Gastrocnemius medialis (tissue), 4 donors: Measurements from ENCODE around the gene RAB43. TPM values are rescaled to one million over a fixed set of nuclear protein-coding genes. Genes with fewer than 3 reads are reported as not detected.
A peak's percentile ranks its signal among the peaks of the same experiment; 100 is the strongest.

Source experiments
- ATAC-seq, 2 donors: fragments of 150-250 bp; one replicate each; pipeline ENCODE4 v1.9.1; 2016
- DNase-seq, 2 donors: peaks; one replicate each; pipeline ENCODE4 v3.0.0-alpha.2; 2019
- H3K27ac ChIP-seq, 4 donors: fragments of 200-600 bp; sonication (generic); 1 replicate in 1 of 4; 2 replicates in 3 of 4; pipeline ENCODE4 v1.5.1; 2016 to 2018; ENCODE audit warnings: mild to moderate bottlenecking in 2 of 4, moderate library complexity in 1 of 4
- H3K27me3 ChIP-seq, 3 donors: fragments of 200-600 bp; sonication (generic) in 2 of 3; 1 replicate in 1 of 3; 2 replicates in 2 of 3; pipeline versions ENCODE4 v1.5.1 to v1.6.0; 2016 to 2019; ENCODE audit warnings: mild to moderate bottlenecking in 1 of 3, moderate library complexity in 1 of 3
- H3K36me3 ChIP-seq, 2 donors: fragments of 200-600 bp; sonication (generic) in 1 of 2; one replicate each; pipeline ENCODE4 v1.5.1; 2017 to 2018
- H3K4me1 ChIP-seq, 2 donors: fragments of 200-600 bp; sonication (generic) in 1 of 2; one replicate each; pipeline ENCODE4 v1.5.1; 2016 to 2017; ENCODE audit warnings: mild to moderate bottlenecking in 2 of 2
- H3K4me3 ChIP-seq, 4 donors: fragments of 200-600 bp; sonication (generic) in 3 of 4; 1 replicate in 1 of 4; 2 replicates in 3 of 4; pipeline ENCODE4 v1.5.1; 2016 to 2019; ENCODE audit warnings: mild to moderate bottlenecking in 2 of 4
- H3K9me3 ChIP-seq, 3 donors: fragments of 200-600 bp; sonication (generic) in 2 of 3; 1 replicate in 1 of 3; 2 replicates in 2 of 3; pipeline ENCODE4 v1.5.1; 2016 to 2019
- POLR2A ChIP-seq, 2 donors: fragments of 450-650 bp; IDR thresholded peaks; one replicate each; pipeline ENCODE4 v1.6.1; 2017; ENCODE audit warnings: antibody characterized with exemption in 2 of 2, mild to moderate bottlenecking in 2 of 2, moderate library complexity in 2 of 2
- in situ Hi-C, 4 donors: fragments of 200-750 bp; cut with MboI; loops; one replicate each; pipeline versions ENCODE4 v1.15.0 to v1.8.0; 2017; ENCODE audit warnings: low sequenced_read_pairs in 4 of 4
- intact Hi-C: fragments of 100-400 bp; cut with DNase I; formaldehyde crosslinking; loops from one replicate; pipeline ENCODE4 v1.15.1; 2023; ENCODE audit warnings: low total_unique reads
- total RNA-seq, 4 donors: library from RNA; depleted of rRNA; stranded (reverse); fragments of >200 nt; gene quantifications; one replicate each; pipeline versions ENCODE4 v1.1.0 to v1.2.3, GENCODE V29; 2016
- TF ChIP-seq, protein P1 (sequence below), 5 experiments: fragments of 450-650 bp in 3 of 5; fragments of 200-600 bp in 2 of 5; sonication (generic) in 2 of 5; IDR thresholded peaks in 4 of 5; conservative IDR thresholded peaks in 1 of 5; 1 replicate in 4 of 5; 2 replicates in 1 of 5; pipeline ENCODE4 v1.5.1; 2016 to 2019; ENCODE audit warnings: antibody characterized with exemption in 5 of 5, mild to moderate bottlenecking in 3 of 5, moderate library complexity in 3 of 5

RAB43 gene
- total RNA-seq, 4 donors from 2014 or later, result 1.1 to 3.9 (median 2.5) TPM

DNA sequence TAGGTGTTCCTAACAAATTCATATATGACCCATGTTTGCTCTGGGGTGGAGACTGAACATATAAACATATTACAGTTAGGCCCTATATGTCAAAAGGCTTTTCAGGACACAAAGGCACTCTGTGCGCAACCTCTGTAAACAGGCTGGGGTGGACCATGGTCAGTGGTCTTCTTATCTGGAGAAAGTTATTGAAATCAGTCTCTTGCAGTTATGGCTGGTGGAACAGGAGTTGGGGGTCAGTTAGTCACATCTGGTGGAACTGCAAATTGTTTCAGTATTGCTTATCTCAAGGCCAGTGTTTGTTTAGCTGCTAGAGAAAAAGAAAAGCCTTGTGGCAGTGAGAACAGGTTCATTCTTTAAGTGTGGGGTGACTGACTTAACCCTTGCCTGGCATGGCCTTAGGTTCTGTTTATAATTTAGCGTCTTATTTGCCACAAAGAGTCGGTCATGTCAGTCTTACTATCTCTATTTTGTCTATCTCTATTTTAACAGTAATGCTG is 66.9 kb downstream of the RAB43 start:
- no peak overlapping the region for H3K27ac ChIP-seq
- no peaks in the 10 kb centered on the region for H3K27me3 ChIP-seq
- TF ChIP-seq, protein P1, sequence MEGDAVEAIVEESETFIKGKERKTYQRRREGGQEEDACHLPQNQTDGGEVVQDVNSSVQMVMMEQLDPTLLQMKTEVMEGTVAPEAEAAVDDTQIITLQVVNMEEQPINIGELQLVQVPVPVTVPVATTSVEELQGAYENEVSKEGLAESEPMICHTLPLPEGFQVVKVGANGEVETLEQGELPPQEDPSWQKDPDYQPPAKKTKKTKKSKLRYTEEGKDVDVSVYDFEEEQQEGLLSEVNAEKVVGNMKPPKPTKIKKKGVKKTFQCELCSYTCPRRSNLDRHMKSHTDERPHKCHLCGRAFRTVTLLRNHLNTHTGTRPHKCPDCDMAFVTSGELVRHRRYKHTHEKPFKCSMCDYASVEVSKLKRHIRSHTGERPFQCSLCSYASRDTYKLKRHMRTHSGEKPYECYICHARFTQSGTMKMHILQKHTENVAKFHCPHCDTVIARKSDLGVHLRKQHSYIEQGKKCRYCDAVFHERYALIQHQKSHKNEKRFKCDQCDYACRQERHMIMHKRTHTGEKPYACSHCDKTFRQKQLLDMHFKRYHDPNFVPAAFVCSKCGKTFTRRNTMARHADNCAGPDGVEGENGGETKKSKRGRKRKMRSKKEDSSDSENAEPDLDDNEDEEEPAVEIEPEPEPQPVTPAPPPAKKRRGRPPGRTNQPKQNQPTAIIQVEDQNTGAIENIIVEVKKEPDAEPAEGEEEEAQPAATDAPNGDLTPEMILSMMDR (IDR thresholded peaks at IDR 0.05 in 4 of 5, conservative IDR thresholded peaks at IDR 0.05 in 1 of 5), result no peak
- no peak for TF ChIP-seq POLR2A (IDR thresholded peaks at IDR 0.05)
- intact Hi-C loops (no loop called here), in situ Hi-C loops (loop anchor here in 1 of 4 donors (10.0 kb wide), 1 partner anchor 190 kb away; the partner anchor contains the start of gene COPG1)
- no peaks in the 10 kb centered on the region for H3K36me3 ChIP-seq
- no peaks in the 10 kb centered on the region for H3K9me3 ChIP-seq
- H3K4me3 ChIP-seq, result no peak overlapping the region
- ATAC-seq (no peak), DNase-seq (no peak)
- H3K4me1 ChIP-seq, result peaks cover 3 to 15% of the 10 kb centered on the region in 2 donors

GRCh38 chr3:129052675-129053074 is 68.9 kb downstream of the RAB43 start:
- DNase-seq (no peak), ATAC-seq (no peak)
- H3K4me3 ChIP-seq, result no peak overlapping the region
- H3K27ac ChIP-seq, result peak overlapping the region in 1 of 4 donors; percentile 38
- in situ Hi-C loops (loop anchor here in 1 of 4 donors (10.0 kb wide), 1 partner anchor 192 kb away; the partner anchor contains the start of gene COPG1), intact Hi-C loops (loop anchor here (2.0 kb wide), 1 partner anchor 192 kb away; no protein-coding TSS in a partner anchor)
- no peak for TF ChIP-seq POLR2A (IDR thresholded peaks at IDR 0.05)
- TF ChIP-seq, protein P1 (IDR thresholded peaks at IDR 0.05 in 4 of 5, conservative IDR thresholded peaks at IDR 0.05 in 1 of 5), result no peak
- H3K27me3 ChIP-seq, result no peaks in the 10 kb centered on the region
- H3K4me1 ChIP-seq, result peaks cover 3 to 15% of the 10 kb centered on the region in 2 donors
- H3K36me3 ChIP-seq, result no peaks in the 10 kb centered on the region
- H3K9me3 ChIP-seq, result no peaks in the 10 kb centered on the region

DNA sequence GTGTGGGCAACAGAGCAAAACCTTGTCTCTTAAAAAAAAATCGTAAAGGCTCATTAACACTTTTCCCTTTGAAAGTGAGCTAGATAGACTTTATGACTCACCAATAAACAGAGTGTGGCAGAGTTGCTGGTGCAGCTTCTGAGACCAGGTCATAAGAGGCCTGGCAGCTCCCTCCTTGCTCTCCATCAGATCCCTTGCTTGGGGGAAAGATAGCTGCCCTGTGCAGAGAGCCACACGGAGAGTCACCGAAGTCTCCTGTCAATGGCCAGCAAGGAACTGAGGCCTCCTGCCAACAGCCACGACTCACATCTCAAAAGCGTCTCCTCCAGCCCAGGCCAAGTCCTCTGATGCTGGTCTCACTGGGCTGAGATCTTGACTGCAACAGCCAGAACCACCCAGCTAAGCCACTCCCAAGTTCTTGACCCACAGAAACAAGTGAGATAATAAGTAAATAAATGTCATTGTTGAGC is 69.7 kb downstream of the RAB43 start:
- Histone ChIP-seq H3K27me3 (no peaks in the 10 kb centered on the region), H3K4me1 (peaks cover 3 to 15% of the 10 kb centered on the region in 2 donors), H3K9me3 (no peaks in the 10 kb centered on the region), H3K36me3 (no peaks in the 10 kb centered on the region), H3K27ac (no peak overlapping the region), H3K4me3 (no peak overlapping the region)
- ATAC-seq, result no peak
- TF ChIP-seq, protein P1 (IDR thresholded peaks at IDR 0.05 in 4 of 5, conservative IDR thresholded peaks at IDR 0.05 in 1 of 5), result no peak
- TF ChIP-seq POLR2A (IDR thresholded peaks at IDR 0.05), result no peak
- intact Hi-C loops (loop anchor here (2.0 kb wide), 1 partner anchor 193 kb away; no protein-coding TSS in a partner anchor), in situ Hi-C loops (loop anchor here in 1 of 4 donors (10.0 kb wide), 1 partner anchor 193 kb away; the partner anchor contains the start of gene COPG1)
- peak in 1 of 2 donors; percentile 37 for DNase-seq

DNA sequence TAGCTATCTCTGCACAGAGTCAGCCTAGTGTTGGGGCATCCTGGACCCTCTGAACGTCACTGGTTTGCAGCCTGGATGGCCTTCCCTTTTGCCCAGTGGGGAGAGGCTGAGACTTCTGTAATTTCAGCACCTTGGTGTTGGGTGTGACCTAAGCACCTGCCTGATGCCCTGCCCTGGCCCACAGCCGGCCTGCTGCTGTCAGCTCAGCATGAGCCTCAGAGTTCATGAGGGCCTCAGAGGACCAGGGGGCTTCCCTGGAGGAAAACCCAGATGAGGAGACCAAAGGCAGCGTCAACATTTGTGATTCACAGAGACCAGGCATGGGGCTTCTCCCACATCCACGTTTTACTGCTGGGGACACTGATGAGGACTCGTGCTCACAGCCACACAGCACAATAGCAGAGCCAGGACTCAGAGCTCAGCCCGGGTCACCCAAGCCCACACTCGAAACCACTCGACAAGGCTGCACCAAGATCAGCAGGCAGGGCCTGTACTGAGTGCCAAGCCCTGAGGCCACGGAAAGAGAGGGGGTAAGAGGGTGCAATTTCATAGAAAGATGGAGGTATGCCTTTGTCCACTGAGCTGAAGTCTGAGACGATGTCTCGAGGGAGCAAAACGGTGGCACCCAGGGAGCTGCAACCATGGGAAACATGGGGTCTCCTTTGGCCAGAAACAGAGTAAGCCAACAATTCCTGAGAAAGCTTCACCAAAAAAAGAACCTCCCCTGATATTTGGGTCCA is 70.9 kb downstream of the RAB43 start:
- H3K36me3 ChIP-seq, result no peaks in the 10 kb centered on the region
- peaks cover 3 to 18% of the 10 kb centered on the region in 2 donors for H3K4me1 ChIP-seq
- no peak for ATAC-seq
- peaks cover 0 to 10% (median 7%) of the 10 kb centered on the region in 3 donors for H3K27me3 ChIP-seq
- DNase-seq, result no peak
- TF ChIP-seq, protein P1 (IDR thresholded peaks at IDR 0.05 in 4 of 5, conservative IDR thresholded peaks at IDR 0.05 in 1 of 5), result no peak
- TF ChIP-seq POLR2A (IDR thresholded peaks at IDR 0.05), result no peak
- H3K4me3 ChIP-seq, result no peak overlapping the region
- intact Hi-C loops (no loop called here), in situ Hi-C loops (loop anchor here in 1 of 4 donors (10.0 kb wide), 1 partner anchor 194 kb away; the partner anchor contains the start of gene COPG1)
- H3K9me3 ChIP-seq, result no peaks in the 10 kb centered on the region
- H3K27ac ChIP-seq, result no peak overlapping the region
